Measurements from ENCODE around the gene UCHL3.

The UCHL3 gene

GRCh38 chr13:75635828-75636435, 86.3 kb downstream of the UCHL3 start, which contains the start of gene LMO7:
LMO7 (plus strand) TSS chr13:75636330; CDS start chr13:75636658, 328 bp downstream.
- Mint-ChIP-seq H3K4me1 (peaks cover 18% of the 10 kb centered on the region), H3K36me3 (ENCODE audit: low read depth) (no peaks in the 10 kb centered on the region), H3K27me3 (ENCODE audit: low read depth) (peaks cover 43% of the 10 kb centered on the region), H3K4me3 (peak within 1 kb of the TSS; percentile 78 to 87 (median 81)), H3K27ac (peak within 1 kb of the TSS in 2 of 3 experiments; percentile 52 to 85), H3K9me3 (no peaks in the 10 kb centered on the region)
- TF ChIP-seq CTCF (IDR thresholded peaks at IDR 0.05; ENCODE audit: unreplicated experiment in 3 of 3) = no peak

GRCh38 chr13:75636436-75637180, 87.0 kb downstream of the UCHL3 start:
- Mint-ChIP-seq H3K4me3 (peak overlapping the region; percentile 69 to 87 (median 80)), H3K27ac (peak overlapping the region in 1 of 3 experiments; percentile 52), H3K9me3 (no peaks in the 10 kb centered on the region), H3K4me1 (peaks cover 18% of the 10 kb centered on the region), H3K27me3 (ENCODE audit: low read depth) (peaks cover 40% of the 10 kb centered on the region), H3K36me3 (ENCODE audit: low read depth) (no peaks in the 10 kb centered on the region)
- no peak for TF ChIP-seq CTCF (IDR thresholded peaks at IDR 0.05; ENCODE audit: unreplicated experiment in 3 of 3)

GRCh38 chr13:75637181-75637750, 87.7 kb downstream of the UCHL3 start:
- H3K4me1 Mint-ChIP-seq = peaks cover 18% of the 10 kb centered on the region
- no peaks in the 10 kb centered on the region for H3K9me3 Mint-ChIP-seq
- no peaks in the 10 kb centered on the region for H3K36me3 Mint-ChIP-seq (ENCODE audit: low read depth)
- H3K4me3 Mint-ChIP-seq = peak overlapping the region; percentile 78 to 87 (median 80)
- TF ChIP-seq CTCF (IDR thresholded peaks at IDR 0.05; ENCODE audit: unreplicated experiment in 3 of 3) = no peak
- peak overlapping the region in 2 of 3 experiments; percentile 49 to 52 for H3K27ac Mint-ChIP-seq
- peaks cover 40% of the 10 kb centered on the region for H3K27me3 Mint-ChIP-seq (ENCODE audit: low read depth)

- H3K36me3 Mint-ChIP-seq (ENCODE audit: low read depth) = no peaks in the 10 kb centered on the region
- no peaks in the 10 kb centered on the region for H3K9me3 Mint-ChIP-seq
- H3K27ac Mint-ChIP-seq = no peak overlapping the region
- H3K4me3 Mint-ChIP-seq = no peak overlapping the region
- peaks cover 36% of the 10 kb centered on the region for H3K27me3 Mint-ChIP-seq (ENCODE audit: low read depth)
- TF ChIP-seq CTCF (IDR thresholded peaks at IDR 0.05; ENCODE audit: unreplicated experiment in 3 of 3) = no peak
- H3K4me1 Mint-ChIP-seq = peaks cover 13% of the 10 kb centered on the region
Observed at GRCh38 chr13:75639454-75639853, 89.9 kb downstream of the UCHL3 start.

- H3K4me3 Mint-ChIP-seq = no peak overlapping the region
- H3K36me3 Mint-ChIP-seq (ENCODE audit: low read depth) = no peaks in the 10 kb centered on the region
- H3K9me3 Mint-ChIP-seq = no peaks in the 10 kb centered on the region
- TF ChIP-seq CTCF (IDR thresholded peaks at IDR 0.05; ENCODE audit: unreplicated experiment in 3 of 3) = no peak
- H3K27ac Mint-ChIP-seq = no peak overlapping the region
- H3K27me3 Mint-ChIP-seq (ENCODE audit: low read depth) = peaks cover 29% of the 10 kb centered on the region
- H3K4me1 Mint-ChIP-seq = peaks cover 13% of the 10 kb centered on the region
Observed at GRCh38 chr13:75641026-75641425, 91.4 kb downstream of the UCHL3 start.

Data from nephron (organoid).